A549 (cell line): ENCODE data around the gene OR4N5. TPM values are rescaled to one million over a fixed set of nuclear protein-coding genes. Genes with fewer than 3 reads are reported as not detected.
A peak's percentile ranks its signal among the peaks of the same experiment; 100 is the strongest.

Experiments used
- ATAC-seq, 2 experiments: fragments of 200-7000 bp in 1 of 2; fragments of >200 bp in 1 of 2; cut with Nextera tagmentation in 1 of 2; cut with Tn5 transposase in 1 of 2; 3 replicates each; pipeline versions ENCODE4 v1.8.0 to v1.9.1; 2018 to 2020; ENCODE audit warnings: mild to moderate bottlenecking in 1 of 2, moderate library complexity in 1 of 2
- CTCF ChIA-PET: fragments of 300-600 bp; sonication (Branson Sonifier 250); formaldehyde crosslinking; extraction: SDS; loops from one replicate; lab custom pipeline; 2021; ENCODE audit warnings: antibody characterized with exemption, inconsistent platforms; lab: Yijun Ruan, JAX
- POLR2A ChIA-PET: fragments of 350-600 bp; formaldehyde crosslinking; extraction: SDS; loops from one replicate; lab custom pipeline; 2021; ENCODE audit warnings: antibody characterized with exemption, inconsistent platforms; lab: Yijun Ruan, JAX
- DNase-seq, 2 experiments: peaks; one replicate each; pipeline versions ENCODE4 v3.0.0 to v3.0.0-alpha.2; 2011 to 2016; ENCODE audit warnings: low read depth in 1 of 2, low spot score in 1 of 2
- FAIRE-seq: peaks from 2 replicates; lab custom pipeline; 2011; peaks lifted over from hg19 to GRCh38; lab: Jason Lieb, UNC
- H3K27ac ChIP-seq, 2 experiments: fragments of >200 bp; sonication (Bioruptor Twin); formaldehyde crosslinking; 3 replicates each; pipeline ENCODE4 v1.5.1; 2016 to 2017
- H3K4me1 ChIP-seq: fragments of >200 bp; sonication (Bioruptor Twin); formaldehyde crosslinking; 3 replicates; pipeline ENCODE4 v1.6.1; 2016
- H3K4me2 ChIP-seq: fragments of >200 bp; sonication (Bioruptor Twin); formaldehyde crosslinking; 3 replicates; pipeline ENCODE4 v1.6.1; 2016
- H3K4me3 ChIP-seq: fragments of >200 bp; sonication (Bioruptor Twin); formaldehyde crosslinking; 3 replicates; pipeline ENCODE4 v1.5.1; 2016
- H3K9me3 ChIP-seq: fragments of >200 bp; sonication (Bioruptor Twin); formaldehyde crosslinking; 3 replicates; pipeline ENCODE4 v1.6.1; 2016
- CBX8 ChIP-seq: fragments of 200-600 bp; sonication (generic); IDR thresholded peaks from 2 replicates; pipeline ENCODE4 v1.6.1; 2016
- CHD4 ChIP-seq: fragments of 200-600 bp; sonication (generic); IDR thresholded peaks from 2 replicates; pipeline ENCODE4 v1.6.1; 2016; ENCODE audit warnings: antibody characterized with exemption, mild to moderate bottlenecking, borderline replicate concordance
- EHF ChIP-seq: fragments of 250-450 bp; sonication (Bioruptor Pico); IDR thresholded peaks from 2 replicates; pipeline ENCODE4 v1.5.0; 2020; ENCODE audit warnings: mild to moderate bottlenecking
- FOSB ChIP-seq: fragments of 250-450 bp; sonication (Bioruptor Pico); IDR thresholded peaks from 2 replicates; pipeline ENCODE4 v1.5.0; 2020; ENCODE audit warnings: mild to moderate bottlenecking, moderate library complexity
- FOSL2 ChIP-seq, 2 experiments: fragments of 450-650 bp in 1 of 2; fragments of >200 bp in 1 of 2; sonication (Bioruptor Twin) in 1 of 2; formaldehyde crosslinking; IDR thresholded peaks; 2 replicates each; pipeline versions ENCODE4 v1.5.0 to v1.6.1; 2016 to 2020; ENCODE audit warnings: mild to moderate bottlenecking in 1 of 2, moderate library complexity in 1 of 2
- HEYL ChIP-seq: fragments of 250-450 bp; sonication (Bioruptor Pico); IDR thresholded peaks from 2 replicates; pipeline ENCODE4 v1.8.0; 2021; ENCODE audit warnings: mild to moderate bottlenecking, moderate library complexity
- HOXA7 ChIP-seq: fragments of 250-450 bp; sonication (Bioruptor Pico); IDR thresholded peaks from 2 replicates; pipeline ENCODE4 v1.5.0; 2020; ENCODE audit warnings: mild to moderate bottlenecking, moderate library complexity
- JUN ChIP-seq, 2 experiments: fragments of >200 bp; sonication (Bioruptor Twin); formaldehyde crosslinking; IDR thresholded peaks; 2 replicates in 1 of 2; 3 replicates in 1 of 2; pipeline ENCODE4 v1.6.1; 2016 to 2017
- JUNB ChIP-seq: fragments of >200 bp; sonication (Bioruptor Twin); formaldehyde crosslinking; IDR thresholded peaks from 2 replicates; pipeline ENCODE4 v1.6.1; 2016
- KDM1A ChIP-seq: fragments of 200-600 bp; sonication (generic); IDR thresholded peaks from 2 replicates; pipeline ENCODE4 v1.6.1; 2016; ENCODE audit warnings: low read depth, mild to moderate bottlenecking
- KDM5A ChIP-seq: fragments of 200-600 bp; sonication (generic); IDR thresholded peaks from 2 replicates; pipeline ENCODE4 v1.6.1; 2016; ENCODE audit warnings: antibody characterized with exemption, mild to moderate bottlenecking
- NFE2L2 ChIP-seq: fragments of 150-350 bp; conservative IDR thresholded peaks from 2 replicates; pipeline ENCODE4 v1.6.1; 2014; ENCODE audit warnings: low read length
- NR3C1 ChIP-seq: fragments of >200 bp; sonication (Bioruptor Twin); formaldehyde crosslinking; IDR thresholded peaks from 3 replicates; pipeline ENCODE4 v1.6.1; 2017
- POLR2A ChIP-seq: IDR thresholded peaks from 2 replicates; pipeline ENCODE4 v1.6.1; 2012; ENCODE audit warnings: mild to moderate bottlenecking, low read length
- RAD21 ChIP-seq, 2 experiments: fragments of >200 bp in 1 of 2; sonication (Bioruptor Twin) in 1 of 2; formaldehyde crosslinking in 1 of 2; IDR thresholded peaks in 1 of 2; conservative IDR thresholded peaks in 1 of 2; 2 replicates in 1 of 2; 3 replicates in 1 of 2; pipeline ENCODE4 v1.6.1; 2012 to 2018; ENCODE audit warnings: inconsistent platforms in 1 of 2
- RARB ChIP-seq: fragments of 250-450 bp; sonication (Bioruptor Pico); IDR thresholded peaks from 2 replicates; pipeline ENCODE4 v1.8.0; 2021; ENCODE audit warnings: mild to moderate bottlenecking, moderate library complexity
- RCOR1 ChIP-seq: fragments of 150-350 bp; IDR thresholded peaks from 2 replicates; pipeline ENCODE4 v1.6.1; 2014; ENCODE audit warnings: antibody characterized with exemption, low read length, low read depth
- REST ChIP-seq: fragments of 200-600 bp; sonication (generic); IDR thresholded peaks from 2 replicates; pipeline ENCODE4 v1.6.1; 2016; ENCODE audit warnings: antibody characterized with exemption, mild to moderate bottlenecking, moderate library complexity
- SMC3 ChIP-seq: fragments of >200 bp; sonication (Bioruptor Twin); formaldehyde crosslinking; IDR thresholded peaks from 3 replicates; pipeline ENCODE4 v1.6.1; 2018; ENCODE audit warnings: inconsistent platforms
- SREBF2 ChIP-seq: fragments of 450-650 bp; IDR thresholded peaks from 2 replicates; pipeline ENCODE4 v1.6.1; 2014; ENCODE audit warnings: mild to moderate bottlenecking, moderate library complexity
- TFCP2L1 ChIP-seq: fragments of 250-450 bp; sonication (Bioruptor Pico); IDR thresholded peaks from 2 replicates; pipeline ENCODE4 v1.5.0; 2021; ENCODE audit warnings: mild to moderate bottlenecking
- ZFP36 ChIP-seq: fragments of 450-650 bp; IDR thresholded peaks from 2 replicates; pipeline ENCODE4 v1.6.1; 2014; ENCODE audit warnings: borderline replicate concordance; ENCODE audit not compliant: partially characterized antibody
- ZNF302 ChIP-seq: fragments of 250-450 bp; sonication (Bioruptor Pico); IDR thresholded peaks from 2 replicates; pipeline ENCODE4 v1.9.0; 2021; ENCODE audit warnings: inconsistent platforms, mild to moderate bottlenecking, moderate library complexity
- WGBS: methylation state at CpG from one replicate; pipeline ENCODE4 v1.1.6; 2017; ENCODE audit errors: missing lambda C conversion rate; 5-methylcytosine and 5-hydroxymethylcytosine counted together
- polyA minus RNA-seq: library from RNA; depleted of rRNA, polyadenylated mRNA; stranded (reverse); fragments of >200 nt; gene quantifications from 2 replicates; pipeline ENCODE4 v1.2.3, GENCODE V29; 2011; rRNA and poly(A)+ RNA removed
- polyA plus RNA-seq, 4 experiments: library from polyadenylated mRNA; depleted of rRNA in 3 of 4; stranded (reverse); fragments of >200 nt; fragmentation: RNase III in 1 of 4; extraction: RNeasy Plus Mini Kit Qiagen cat#74134 plus additional on column Dnase treatment in 1 of 4; gene quantifications; 2 replicates in 3 of 4; 3 replicates in 1 of 4; pipeline ENCODE4 v1.2.3, GENCODE V29; 2011 to 2017
- TF ChIP-seq, protein P1 (sequence below): IDR thresholded peaks from 2 replicates; pipeline ENCODE4 v1.6.1; 2012; ENCODE audit warnings: low read depth, borderline replicate concordance
- TF ChIP-seq, protein P2 (sequence below): fragments of >200 bp; sonication (Bioruptor Twin); formaldehyde crosslinking; IDR thresholded peaks from 3 replicates; pipeline ENCODE4 v1.5.1; 2016

The OR4N5 gene
- polyA plus RNA-seq (2011; rRNA removed) (not detected in 2 replicates), polyA plus RNA-seq (2017; fragmentation: RNase III; extraction: RNeasy Plus Mini Kit Qiagen cat#74134 plus additional on column Dnase treatment) (not detected in 3 replicates), polyA minus RNA-seq (not detected in 2 replicates)
- polyA plus RNA-seq (2012; cell fraction: cytosol; rRNA removed): not detected in 2 replicates
- polyA plus RNA-seq (2012; cell fraction: nucleus; rRNA removed): not detected in 2 replicates

GRCh38 chr14:20138520-20138919, at the start of gene OR4N5:
Gene OR4N5 (plus strand): TSS chr14:20138820. CDS start chr14:20143736, 4,916 bp downstream.
- ChIA-PET POLR2A (no interaction called here), CTCF (no interaction called here)
- no peak within 1 kb of the TSS for H3K4me3 ChIP-seq
- no peak within 1 kb of the TSS for H3K4me2 ChIP-seq
- H3K4me1 ChIP-seq: no peaks in the 10 kb centered on the region
- 47% methylated on average over 2 of the region's 2 CpGs for WGBS
- DNase-seq (no peak), FAIRE-seq (no peak)
- no peaks in the 10 kb centered on the region for H3K9me3 ChIP-seq
- H3K27ac ChIP-seq: no peak within 1 kb of the TSS
- TF ChIP-seq FOSL2 (IDR thresholded peaks at IDR 0.05): no peak
- no peak for TF ChIP-seq FOSL2 (CRISPR knock-in tag; IDR thresholded peaks at IDR 0.05)
- TF ChIP-seq HEYL (CRISPR knock-in tag): no peak
- TF ChIP-seq CBX8: no peak
- TF ChIP-seq ZNF302 (CRISPR knock-in tag): no peak
- TF ChIP-seq NFE2L2: no peak
- TF ChIP-seq FOSB (CRISPR knock-in tag): no peak
- TF ChIP-seq, protein P1, sequence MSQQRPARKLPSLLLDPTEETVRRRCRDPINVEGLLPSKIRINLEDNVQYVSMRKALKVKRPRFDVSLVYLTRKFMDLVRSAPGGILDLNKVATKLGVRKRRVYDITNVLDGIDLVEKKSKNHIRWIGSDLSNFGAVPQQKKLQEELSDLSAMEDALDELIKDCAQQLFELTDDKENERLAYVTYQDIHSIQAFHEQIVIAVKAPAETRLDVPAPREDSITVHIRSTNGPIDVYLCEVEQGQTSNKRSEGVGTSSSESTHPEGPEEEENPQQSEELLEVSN: no peak
- TF ChIP-seq KDM1A: no peak
- no peak for TF ChIP-seq EHF (CRISPR knock-in tag)
- TF ChIP-seq KDM5A: no peak
- TF ChIP-seq JUN (IDR thresholded peaks at IDR 0.05): no peak
- TF ChIP-seq, protein P2, sequence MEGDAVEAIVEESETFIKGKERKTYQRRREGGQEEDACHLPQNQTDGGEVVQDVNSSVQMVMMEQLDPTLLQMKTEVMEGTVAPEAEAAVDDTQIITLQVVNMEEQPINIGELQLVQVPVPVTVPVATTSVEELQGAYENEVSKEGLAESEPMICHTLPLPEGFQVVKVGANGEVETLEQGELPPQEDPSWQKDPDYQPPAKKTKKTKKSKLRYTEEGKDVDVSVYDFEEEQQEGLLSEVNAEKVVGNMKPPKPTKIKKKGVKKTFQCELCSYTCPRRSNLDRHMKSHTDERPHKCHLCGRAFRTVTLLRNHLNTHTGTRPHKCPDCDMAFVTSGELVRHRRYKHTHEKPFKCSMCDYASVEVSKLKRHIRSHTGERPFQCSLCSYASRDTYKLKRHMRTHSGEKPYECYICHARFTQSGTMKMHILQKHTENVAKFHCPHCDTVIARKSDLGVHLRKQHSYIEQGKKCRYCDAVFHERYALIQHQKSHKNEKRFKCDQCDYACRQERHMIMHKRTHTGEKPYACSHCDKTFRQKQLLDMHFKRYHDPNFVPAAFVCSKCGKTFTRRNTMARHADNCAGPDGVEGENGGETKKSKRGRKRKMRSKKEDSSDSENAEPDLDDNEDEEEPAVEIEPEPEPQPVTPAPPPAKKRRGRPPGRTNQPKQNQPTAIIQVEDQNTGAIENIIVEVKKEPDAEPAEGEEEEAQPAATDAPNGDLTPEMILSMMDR: no peak
- no peak for TF ChIP-seq REST
- TF ChIP-seq, all 56 proteins: peak for 0
- no peak for ATAC-seq

- FAIRE-seq: no peak
Measured at GRCh38 chr14:20092050-20092449, 46.6 kb upstream of the OR4N5 start.

GRCh38 chr14:20093442-20093841, 45.2 kb upstream of the OR4N5 start:
- Histone ChIP-seq H3K4me2 (no peak overlapping the region), H3K4me3 (no peak overlapping the region), H3K4me1 (no peaks in the 10 kb centered on the region), H3K27ac (no peak overlapping the region), H3K9me3 (no peaks in the 10 kb centered on the region)
- ChIA-PET CTCF (no interaction called here), POLR2A (no interaction called here)
- no peak for FAIRE-seq
- no peak for TF ChIP-seq RARB (CRISPR knock-in tag)
- TF ChIP-seq ZFP36: no peak
- TF ChIP-seq FOSB (CRISPR knock-in tag): no peak
- TF ChIP-seq CHD4: no peak
- TF ChIP-seq NR3C1: no peak
- TF ChIP-seq EHF (CRISPR knock-in tag): no peak
- TF ChIP-seq SREBF2: no peak
- no peak for TF ChIP-seq SMC3
- no peak for TF ChIP-seq TFCP2L1 (CRISPR knock-in tag)
- no peak for TF ChIP-seq HOXA7 (CRISPR knock-in tag)
- TF ChIP-seq RAD21 (conservative IDR thresholded peaks at IDR 0.05 in 1 of 2, IDR thresholded peaks at IDR 0.05 in 1 of 2): no peak
- TF ChIP-seq POLR2A: no peak
- TF ChIP-seq KDM1A: no peak
- no peak for TF ChIP-seq RCOR1
- 0 out of 6 replicates have a peak, but pooled peaks of 1 of the 2 experiments have one; percentile 24 for ATAC-seq
- under 1% methylated on average over 4 of the region's 4 CpGs for WGBS
- no peak for DNase-seq

More at GRCh38 chr14:20092050-20092449, 46.6 kb upstream of the OR4N5 start:
- 15% methylated on average over 4 of the region's 4 CpGs for WGBS
- no peaks in the 10 kb centered on the region for H3K9me3 ChIP-seq
- ChIA-PET CTCF (no interaction called here), POLR2A (no interaction called here)
- ATAC-seq (no peak), DNase-seq (no peak)
- H3K4me3 ChIP-seq: no peak overlapping the region
- no peak for TF ChIP-seq JUNB
- no peak overlapping the region for H3K27ac ChIP-seq
- H3K4me2 ChIP-seq: no peak overlapping the region
- no peaks in the 10 kb centered on the region for H3K4me1 ChIP-seq
